ENCODE results near the gene CXorf51A.
"Not testable (repeated sequence)": the region's sequence is repeated elsewhere in the genome, so short reads cannot be mapped to it uniquely, and the experiment has no call there.

GRCh38 chrX:146809471-146809870, 5.1 kb downstream of the CXorf51A start, which contains the start of gene CXorf51B:
- TF ChIP-seq MAX (IDR thresholded peaks at IDR 0.05; ENCODE audit: low read depth); USF1 (IDR thresholded peaks at IDR 0.05; ENCODE audit: borderline replicate concordance, low read depth); CTCF (IDR thresholded peaks at IDR 0.05); MXI1 (IDR thresholded peaks at IDR 0.05; ENCODE audit: low read depth, low read length); MEF2A (IDR thresholded peaks at IDR 0.05; ENCODE audit: borderline replicate concordance, low read depth); JUND (IDR thresholded peaks at IDR 0.05); TAF1 (IDR thresholded peaks at IDR 0.05; ENCODE audit: borderline replicate concordance, low read depth, low read length); NFIC (IDR thresholded peaks at IDR 0.05; ENCODE audit: borderline replicate concordance); ELF1 (IDR thresholded peaks at IDR 0.05); SMC3 (IDR thresholded peaks at IDR 0.05; ENCODE audit: low read depth, low read length); RAD21 (IDR thresholded peaks at IDR 0.05; ENCODE audit: low read length); EZH2phosphoT487 (IDR thresholded peaks at IDR 0.05; ENCODE audit: borderline replicate concordance, low read depth); TEAD4 (IDR thresholded peaks at IDR 0.05; ENCODE audit: borderline replicate concordance, insufficient read depth): not testable (repeated sequence)
